Measurements from ENCODE around the gene MAN2A1. TPM values are rescaled to one million over a fixed set of nuclear protein-coding genes. Genes with fewer than 3 reads are reported as not detected.

The MAN2A1 gene
- total RNA-seq, 1 donor from 2014 or later, result 33.9 TPM

GRCh38 chr5:109868737-109869136, 179.0 kb downstream of the MAN2A1 start:
- Histone ChIP-seq H3K4me1 (no peaks in the 10 kb centered on the region), H3K4me3 (no peak overlapping the region), H3K9me3 (no peaks in the 10 kb centered on the region), H3K27ac (no peak overlapping the region), H3K27me3 (no peaks in the 10 kb centered on the region), H3K36me3 (peaks cover 0 to 30% of the 10 kb centered on the region in 2 donors)
- no peak for DNase-seq (ENCODE audit: extremely low spot score in 2 of 2)
- no peak for TF ChIP-seq POLR2A (IDR thresholded peaks at IDR 0.05)
- no peak for TF ChIP-seq POLR2AphosphoS5 (IDR thresholded peaks at IDR 0.05; ENCODE audit: insufficient read depth in 1 of 2, low read depth in 1 of 2)
- no peak for TF ChIP-seq CTCF (IDR thresholded peaks at IDR 0.05)
- intact Hi-C loops (cut with DNase I), result no loop called here

- Histone ChIP-seq H3K27me3 (no peaks in the 10 kb centered on the region), H3K27ac (no peak overlapping the region), H3K4me1 (no peaks in the 10 kb centered on the region), H3K36me3 (no peaks in the 10 kb centered on the region), H3K4me3 (no peak overlapping the region), H3K9me3 (no peaks in the 10 kb centered on the region)
- TF ChIP-seq POLR2A (IDR thresholded peaks at IDR 0.05) (no peak), CTCF (IDR thresholded peaks at IDR 0.05) (no peak), POLR2AphosphoS5 (IDR thresholded peaks at IDR 0.05; ENCODE audit: insufficient read depth in 1 of 2, low read depth in 1 of 2) (no peak)
- DNase-seq (ENCODE audit: extremely low spot score in 2 of 2), result no peak
- intact Hi-C loops (cut with DNase I), result no loop called here
These were observed 184.0 kb downstream of the MAN2A1 start for GRCh38 chr5:109873687-109874086.

GRCh38 chr5:109874108-109874507, 184.4 kb downstream of the MAN2A1 start:
- Histone ChIP-seq H3K4me3 (no peak overlapping the region), H3K36me3 (no peaks in the 10 kb centered on the region), H3K27me3 (no peaks in the 10 kb centered on the region), H3K27ac (no peak overlapping the region), H3K9me3 (no peaks in the 10 kb centered on the region), H3K4me1 (no peaks in the 10 kb centered on the region)
- no peak for TF ChIP-seq POLR2AphosphoS5 (IDR thresholded peaks at IDR 0.05; ENCODE audit: insufficient read depth in 1 of 2, low read depth in 1 of 2)
- TF ChIP-seq POLR2A (IDR thresholded peaks at IDR 0.05), result no peak
- TF ChIP-seq CTCF (IDR thresholded peaks at IDR 0.05), result no peak
- no peak for DNase-seq (ENCODE audit: extremely low spot score in 2 of 2)
- intact Hi-C loops (cut with DNase I), result no loop called here

GRCh38 chr5:109876030-109876725, 186.5 kb downstream of the MAN2A1 start:
- TF ChIP-seq POLR2AphosphoS5 (IDR thresholded peaks at IDR 0.05; ENCODE audit: insufficient read depth in 1 of 2, low read depth in 1 of 2), result no peak
- no peak for TF ChIP-seq CTCF (IDR thresholded peaks at IDR 0.05)
- no peak for TF ChIP-seq POLR2A (IDR thresholded peaks at IDR 0.05)
- intact Hi-C loops (cut with DNase I), result no loop called here
- H3K36me3 ChIP-seq, result no peaks in the 10 kb centered on the region
- no peaks in the 10 kb centered on the region for H3K4me1 ChIP-seq
- no peak overlapping the region for H3K4me3 ChIP-seq
- H3K27ac ChIP-seq, result no peak overlapping the region
- no peaks in the 10 kb centered on the region for H3K9me3 ChIP-seq
- DNase-seq (ENCODE audit: extremely low spot score in 2 of 2), result no peak
- H3K27me3 ChIP-seq, result no peaks in the 10 kb centered on the region

GRCh38 chr5:109876941-109877669, 187.4 kb downstream of the MAN2A1 start:
- intact Hi-C loops (cut with DNase I), result no loop called here
- Histone ChIP-seq H3K4me3 (no peak overlapping the region), H3K9me3 (no peaks in the 10 kb centered on the region), H3K4me1 (no peaks in the 10 kb centered on the region), H3K27ac (no peak overlapping the region), H3K36me3 (no peaks in the 10 kb centered on the region), H3K27me3 (no peaks in the 10 kb centered on the region)
- TF ChIP-seq CTCF (IDR thresholded peaks at IDR 0.05) (no peak), POLR2A (IDR thresholded peaks at IDR 0.05) (no peak), POLR2AphosphoS5 (IDR thresholded peaks at IDR 0.05; ENCODE audit: insufficient read depth in 1 of 2, low read depth in 1 of 2) (no peak)
- no peak for DNase-seq (ENCODE audit: extremely low spot score in 2 of 2)
